GM12878 (cell line): ENCODE measurements around the gene EP300. TPM values are rescaled to one million over a fixed set of nuclear protein-coding genes. Genes with fewer than 3 reads are reported as not detected.

Experiments used
- ATAC-seq: fragments of 200-7000 bp; cut with Tn5 transposase; 3 replicates; pipeline ENCODE4 v1.9.1; 2020; ENCODE audit warnings: mild to moderate bottlenecking, moderate library complexity
- BruUV-seq: library from RNA; stranded (reverse); fragments of 400-500 nt; replicated peaks from 2 replicates; lab custom pipeline; 2021; lab: Mats Ljungman, UMichigan
- CTCF ChIA-PET: fragments of 300-600 bp; sonication (Branson Sonifier 250); formaldehyde crosslinking; extraction: SDS; loops from one replicate; lab custom pipeline; 2021; ENCODE audit warnings: inconsistent platforms; lab: Yijun Ruan, JAX
- POLR2A ChIA-PET: fragments of 350-600 bp; formaldehyde crosslinking; extraction: SDS; loops from one replicate; lab custom pipeline; 2021; ENCODE audit warnings: inconsistent platforms; lab: Charles Lee
- RAD21 ChIA-PET: fragments of 300-600 bp; sonication (Branson Sonifier 250); formaldehyde crosslinking; loops from one replicate; lab custom pipeline; 2023; ENCODE audit warnings: antibody characterized with exemption; ENCODE audit not compliant: unreplicated experiment; lab: Charles Lee
- SMC1A ChIA-PET: fragments of 300-600 bp; sonication (Branson Sonifier 250); formaldehyde crosslinking; loops from one replicate; lab custom pipeline; 2023; ENCODE audit not compliant: unreplicated experiment, uncharacterized antibody; lab: Charles Lee
- DNase-seq: peaks from one replicate; pipeline ENCODE4 v3.0.0-alpha.2; 2011; ENCODE audit warnings: low read depth, low spot score
- FAIRE-seq: peaks from 3 replicates; lab custom pipeline; 2011; peaks lifted over from hg19 to GRCh38; lab: Jason Lieb, UNC
- H2AFZ ChIP-seq: 2 replicates; pipeline ENCODE4 v1.6.0; 2011; ENCODE audit warnings: low read depth, low read length, control low read depth; ENCODE audit not compliant: control insufficient read depth
- H3K27ac ChIP-seq: 2 replicates; pipeline ENCODE4 v1.5.1; 2011; ENCODE audit warnings: control low read depth; ENCODE audit not compliant: control insufficient read depth, insufficient read depth
- H3K27me3 ChIP-seq, 2 experiments: replicated peaks in 1 of 2; 2 replicates each; pipeline versions ENCODE4 v1.6.0 to v1.6.1; 2011; ENCODE audit warnings: low read length in 1 of 2; ENCODE audit not compliant: control insufficient read depth in 2 of 2, insufficient read depth in 2 of 2
- H3K36me3 ChIP-seq, 2 experiments: 2 replicates each; pipeline ENCODE4 v1.5.1; 2011; ENCODE audit warnings: low read length in 1 of 2; ENCODE audit not compliant: control insufficient read depth in 2 of 2, insufficient read depth in 2 of 2
- H3K4me1 ChIP-seq: 2 replicates; pipeline ENCODE4 v1.6.1; 2011; ENCODE audit warnings: mild to moderate bottlenecking, low read length, moderate library complexity, mixed read lengths; ENCODE audit not compliant: control insufficient read depth, insufficient read depth
- H3K4me2 ChIP-seq: 2 replicates; pipeline ENCODE4 v1.6.0; 2011; ENCODE audit warnings: control low read depth; ENCODE audit not compliant: control insufficient read depth, insufficient read depth
- H3K4me3 ChIP-seq: fragments of 200-600 bp; sonication (generic); 2 replicates; pipeline ENCODE4 v1.5.1; 2016
- H3K79me2 ChIP-seq: 2 replicates; pipeline ENCODE4 v1.6.0; 2011; ENCODE audit warnings: low read length; ENCODE audit not compliant: control insufficient read depth, insufficient read depth
- H3K9ac ChIP-seq: 2 replicates; pipeline ENCODE4 v1.8.0; 2011; ENCODE audit warnings: low read length, control low read depth, mixed read lengths; ENCODE audit not compliant: control insufficient read depth, insufficient read depth
- H3K9me3 ChIP-seq: replicated peaks from 3 replicates; pipeline ENCODE4 v1.5.1; 2011; ENCODE audit warnings: mild to moderate bottlenecking, low read length; ENCODE audit not compliant: control insufficient read depth, insufficient read depth
- H4K20me1 ChIP-seq: 2 replicates; pipeline ENCODE4 v1.6.0; 2011; ENCODE audit not compliant: control insufficient read depth, insufficient read depth
- BACH1 ChIP-seq: fragments of 450-650 bp; IDR thresholded peaks from 2 replicates; pipeline ENCODE4 v1.6.1; 2017; ENCODE audit warnings: mild to moderate bottlenecking, borderline replicate concordance
- BHLHE40 ChIP-seq, 2 experiments: fragments of 450-650 bp in 1 of 2; IDR thresholded peaks; 2 replicates each; pipeline ENCODE4 v1.6.1; 2011 to 2017; ENCODE audit warnings: low read depth in 2 of 2, borderline replicate concordance in 1 of 2, improper control_type of control experiment in 1 of 2, low read length in 1 of 2, mild to moderate bottlenecking in 1 of 2
- CHD4 ChIP-seq: fragments of 200-600 bp; sonication (generic); IDR thresholded peaks from 2 replicates; pipeline ENCODE4 v1.6.1; 2016; ENCODE audit warnings: mild to moderate bottlenecking
- EED ChIP-seq: sonication (generic); IDR thresholded peaks from 2 replicates; pipeline ENCODE4 v1.6.1; 2016; ENCODE audit warnings: antibody characterized with exemption, low read depth
- EGR1 ChIP-seq, 2 experiments: IDR thresholded peaks; 1 replicate in 1 of 2; 2 replicates in 1 of 2; pipeline ENCODE4 v1.6.1; 2011 to 2012; ENCODE audit warnings: low read depth in 2 of 2, low read length in 2 of 2, borderline replicate concordance in 1 of 2, mild to moderate bottlenecking in 1 of 2, moderate library complexity in 1 of 2
- GABPA ChIP-seq: IDR thresholded peaks from 2 replicates; pipeline ENCODE4 v1.6.1; 2014; ENCODE audit warnings: antibody characterized with exemption, low read depth, mild to moderate bottlenecking, inconsistent platforms
- HDAC2 ChIP-seq: fragments of 200-600 bp; sonication (generic); IDR thresholded peaks from 2 replicates; pipeline ENCODE4 v1.6.1; 2017
- LARP7 ChIP-seq: fragments of 450-650 bp; IDR thresholded peaks from 2 replicates; pipeline ENCODE4 v1.6.1; 2017; ENCODE audit warnings: mild to moderate bottlenecking
- MEF2A ChIP-seq: IDR thresholded peaks from 2 replicates; pipeline ENCODE4 v1.6.1; 2011; ENCODE audit warnings: low read depth, mild to moderate bottlenecking, low read length, moderate library complexity; ENCODE audit not compliant: insufficient read depth
- NFYA ChIP-seq: IDR thresholded peaks from 2 replicates; pipeline ENCODE4 v1.6.1; 2011; ENCODE audit warnings: low read depth, mild to moderate bottlenecking, low read length, improper control_type of control experiment, borderline replicate concordance
- PAX8 ChIP-seq: fragments of 450-650 bp; IDR thresholded peaks from 2 replicates; pipeline ENCODE4 v1.6.1; 2017; ENCODE audit warnings: mild to moderate bottlenecking, moderate library complexity
- POLR2AphosphoS2 ChIP-seq: IDR thresholded peaks from 2 replicates; pipeline ENCODE4 v1.6.1; 2011; ENCODE audit warnings: low read depth, mild to moderate bottlenecking, low read length, improper control_type of control experiment, moderate library complexity
- SREBF2 ChIP-seq: IDR thresholded peaks from 2 replicates; pipeline ENCODE4 v1.6.1; 2012; ENCODE audit warnings: mild to moderate bottlenecking, low read length
- whole genome bisulfite sequencing: methylation state at CpG from one replicate; pipeline ENCODE4 v1.1.6; 2016; ENCODE audit warnings: low lambda C conversion rate; ENCODE audit not compliant: insufficient replicate concordance, insufficient coverage; ENCODE audit errors: missing lambda C conversion rate; 5-methylcytosine and 5-hydroxymethylcytosine counted together
- in situ Hi-C: fragments of 300-500 bp; cut with MboI; formaldehyde crosslinking; loops from 9 replicates; pipeline ENCODE4 v1.14.3; 2018; ENCODE audit warnings: mixed read lengths
- intact Hi-C: fragments of 100-400 bp; cut with micrococcal nuclease; formaldehyde crosslinking; loops from one replicate; pipeline ENCODE4 v1.14.2; 2022; ENCODE audit not compliant: unreplicated experiment
- polyA plus RNA-seq, 11 experiments: library from polyadenylated mRNA; depleted of rRNA in 4 of 11; unstranded in 6 of 11; stranded (reverse) in 5 of 11; fragments of >200 nt; fragmentation: Nextera tagmentation in 4 of 11; fragmentation: Illumina TruSeq in 1 of 11; extraction: Ambion mirVana in 4 of 11; extraction: Trizol in 1 of 11; gene quantifications; 1 replicate in 1 of 11; 2 replicates in 10 of 11; pipeline versions ENCODE4 v1.2.1 to v1.2.3, GENCODE V29; 2011 to 2016; ENCODE audit warnings: inconsistent platforms in 2 of 11, missing spikeins in 2 of 11, low read depth in 1 of 11
- total RNA-seq, 4 experiments: library from RNA; depleted of rRNA in 3 of 4; stranded (reverse); fragments of >200 nt in 3 of 4; fragmentation: Illumina TruSeq in 1 of 4; extraction: Trizol in 1 of 4; gene quantifications; 2 replicates each; pipeline versions ENCODE4 v1.2.1 to v1.2.3, GENCODE V29; 2013 to 2021
- TF ChIP-seq, protein P1 (sequence below): fragments of 450-650 bp; IDR thresholded peaks from 2 replicates; pipeline ENCODE4 v1.6.1; 2016; ENCODE audit warnings: mild to moderate bottlenecking

The EP300 gene
- total and polyA plus RNA-seq, 10 of the 15 experiments (the other 5 are each of a cell fraction or from before 2014, with no cell fraction given) = 5.5 to 48.5 (median 23.6) TPM

DNA sequence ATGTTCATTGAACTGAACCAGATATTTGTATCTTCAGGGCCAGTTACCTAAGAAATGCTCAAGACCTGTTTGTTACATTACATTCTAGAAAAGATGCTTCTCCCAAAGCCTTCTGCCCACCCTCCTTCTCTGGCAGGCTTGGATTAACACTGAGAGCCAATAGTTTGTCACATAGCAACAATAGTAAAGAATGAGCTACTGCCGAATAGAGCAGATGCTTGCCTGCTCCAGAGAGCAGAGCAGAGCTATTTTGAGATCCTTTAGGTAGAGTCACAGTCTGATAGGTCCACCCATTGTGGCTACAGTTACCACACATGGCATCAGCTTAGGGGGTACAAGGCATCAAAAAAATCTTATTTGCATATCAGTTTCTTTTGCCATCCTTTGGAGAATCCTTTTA, 13.5 kb upstream of the EP300 start:
- Histone ChIP-seq H3K4me1 (no peaks in the 10 kb centered on the region), H3K36me3 (no peaks in the 10 kb centered on the region), H3K4me3 (no peak overlapping the region), H3K9me3 (no peaks in the 10 kb centered on the region), H2AFZ (no peak overlapping the region), H3K79me2 (no peaks in the 10 kb centered on the region), H4K20me1 (no peaks in the 10 kb centered on the region), H3K9ac (no peak overlapping the region), H3K4me2 (no peak overlapping the region), H3K27me3 (no peaks in the 10 kb centered on the region), H3K27ac (no peak overlapping the region)
- 0% methylated on average over 1 of the region's 1 CpG for WGBS
- no TSS peak for BruUV-seq
- no peak for FAIRE-seq
- ChIA-PET POLR2A (no interaction called here), SMC1A (interaction anchor here (0.9 to 2.3 kb wide), 5 partner anchors 11 to 156 kb away, joined by 3 to 6 read pairs (median 3); partner anchors contain the start of gene RBX1), RAD21 (interaction anchor here (0.9 kb wide), 1 partner anchor 57 kb away, joined by 3 read pairs; no protein-coding TSS in a partner anchor), CTCF (interaction anchor here (0.9 to 1.3 kb wide), 2 partner anchors 21 to 150 kb away, joined by 3 to 4 read pairs; no protein-coding TSS in a partner anchor)
- no peak for TF ChIP-seq MEF2A
- TF ChIP-seq LARP7 = no peak
- in situ Hi-C loops (loop anchor here (10.0 kb wide), 1 partner anchor 64 kb away; no protein-coding TSS in a partner anchor), intact Hi-C loops (no loop called here)
- ATAC-seq = peak; percentile 57; the same call in 2 of the 3 replicates
- DNase-seq = no peak

DNA sequence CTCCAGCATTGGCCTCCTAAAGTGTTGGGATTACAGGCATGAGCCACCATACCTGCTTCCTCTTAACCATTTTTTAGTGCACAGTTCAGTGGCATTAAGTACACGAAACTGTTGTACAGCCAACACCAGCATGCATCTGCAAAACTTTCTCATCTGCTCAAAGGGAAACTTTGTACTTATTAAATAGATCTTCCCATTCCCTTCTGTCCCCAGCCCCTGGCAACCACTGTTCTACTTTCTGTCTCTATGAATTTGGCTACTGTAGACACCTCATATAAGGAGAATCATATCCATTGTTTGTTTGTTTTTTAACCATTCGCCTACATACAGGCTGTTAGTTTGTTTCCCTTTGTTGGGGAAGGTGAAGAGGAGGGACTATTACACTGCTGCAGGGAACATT, 6.5 kb upstream of the EP300 start:
- Histone ChIP-seq H3K27ac (no peak overlapping the region), H3K36me3 (no peaks in the 10 kb centered on the region), H3K4me3 (no peak overlapping the region), H3K27me3 (no peaks in the 10 kb centered on the region), H3K9ac (no peak overlapping the region), H2AFZ (no peak overlapping the region), H3K4me2 (no peak overlapping the region), H3K9me3 (no peaks in the 10 kb centered on the region), H3K4me1 (no peaks in the 10 kb centered on the region), H4K20me1 (no peaks in the 10 kb centered on the region), H3K79me2 (no peaks in the 10 kb centered on the region)
- FAIRE-seq = peak; percentile 31
- BruUV-seq = no TSS peak
- 64% methylated on average over 2 of the region's 2 CpGs for WGBS
- RAD21 ChIA-PET = no interaction called here
- SMC1A ChIA-PET = no interaction called here
- ATAC-seq = no peak
- in situ Hi-C loops = loop anchor here (5.0 kb wide), 1 partner anchor 134 kb away; the partner anchor contains the start of gene RBX1
- DNase-seq = no peak
- CTCF ChIA-PET = no interaction called here
- intact Hi-C loops = no loop called here
- POLR2A ChIA-PET = no interaction called here
- TF ChIP-seq, protein P1, sequence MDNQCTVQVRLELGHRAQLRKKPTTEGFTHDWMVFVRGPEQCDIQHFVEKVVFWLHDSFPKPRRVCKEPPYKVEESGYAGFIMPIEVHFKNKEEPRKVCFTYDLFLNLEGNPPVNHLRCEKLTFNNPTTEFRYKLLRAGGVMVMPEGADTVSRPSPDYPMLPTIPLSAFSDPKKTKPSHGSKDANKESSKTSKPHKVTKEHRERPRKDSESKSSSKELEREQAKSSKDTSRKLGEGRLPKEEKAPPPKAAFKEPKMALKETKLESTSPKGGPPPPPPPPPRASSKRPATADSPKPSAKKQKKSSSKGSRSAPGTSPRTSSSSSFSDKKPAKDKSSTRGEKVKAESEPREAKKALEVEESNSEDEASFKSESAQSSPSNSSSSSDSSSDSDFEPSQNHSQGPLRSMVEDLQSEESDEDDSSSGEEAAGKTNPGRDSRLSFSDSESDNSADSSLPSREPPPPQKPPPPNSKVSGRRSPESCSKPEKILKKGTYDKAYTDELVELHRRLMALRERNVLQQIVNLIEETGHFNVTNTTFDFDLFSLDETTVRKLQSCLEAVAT = no peak
- TF ChIP-seq CHD4 (no peak), GABPA (no peak), HDAC2 (no peak), PAX8 (no peak), NFYA (no peak), LARP7 (no peak), POLR2AphosphoS2 (no peak), BACH1 (no peak), EED (no peak), BHLHE40 (IDR thresholded peaks at IDR 0.05; ENCODE audit: borderline replicate concordance in 1 of 2, low read depth in 2 of 2, low read length in 1 of 2) (no peak), SREBF2 (no peak), EGR1 (IDR thresholded peaks at IDR 0.05; ENCODE audit: borderline replicate concordance in 1 of 2, low read depth in 2 of 2, low read length in 2 of 2) (no peak)
